HEK293T (cell line): ENCODE measurements around the gene FRA10AC1.
A peak's percentile ranks its signal among the peaks of the same experiment; 100 is the strongest.

ENCODE experiments used
- CTCF ChIA-PET: fragments of 350-600 bp; formaldehyde crosslinking; extraction: SDS; loops from one replicate; lab custom pipeline; 2021; ENCODE audit warnings: antibody characterized with exemption, inconsistent platforms; lab: Yijun Ruan, JAX
- POLR2A ChIA-PET: fragments of 350-600 bp; formaldehyde crosslinking; extraction: SDS; loops from one replicate; lab custom pipeline; 2020; ENCODE audit warnings: antibody characterized with exemption, inconsistent platforms; lab: Yijun Ruan, JAX
- DNase-seq: peaks from one replicate; pipeline ENCODE4 v3.0.0; 2012; ENCODE audit warnings: mixed read lengths; ENCODE audit errors: extremely low spot score
- ARNT ChIP-seq: fragments of 450-650 bp; IDR thresholded peaks from 2 replicates; pipeline ENCODE4 v1.6.1; 2017; ENCODE audit warnings: mild to moderate bottlenecking
- BHLHE40 ChIP-seq: fragments of 450-650 bp; IDR thresholded peaks from 2 replicates; pipeline ENCODE4 v1.6.1; 2016; ENCODE audit warnings: mild to moderate bottlenecking, moderate library complexity, borderline replicate concordance
- CTBP1 ChIP-seq: fragments of 450-650 bp; IDR thresholded peaks from 2 replicates; pipeline ENCODE4 v1.6.1; 2016; ENCODE audit warnings: borderline replicate concordance
- ELF4 ChIP-seq: fragments of 450-650 bp; IDR thresholded peaks from 2 replicates; pipeline ENCODE4 v1.6.1; 2017; ENCODE audit warnings: antibody characterized with exemption
- FOXA1 ChIP-seq: fragments of 450-650 bp; IDR thresholded peaks from 2 replicates; pipeline ENCODE4 v1.6.1; 2016; ENCODE audit warnings: mild to moderate bottlenecking
- FOXK2 ChIP-seq: fragments of 450-650 bp; IDR thresholded peaks from 2 replicates; pipeline ENCODE4 v1.6.1; 2016; ENCODE audit warnings: mild to moderate bottlenecking
- FOXM1 ChIP-seq: fragments of 450-650 bp; IDR thresholded peaks from 2 replicates; pipeline ENCODE4 v1.6.1; 2017; ENCODE audit warnings: mild to moderate bottlenecking, borderline replicate concordance
- HDGF ChIP-seq: fragments of 450-650 bp; IDR thresholded peaks from 2 replicates; pipeline ENCODE4 v1.6.1; 2017; ENCODE audit warnings: antibody characterized with exemption, borderline replicate concordance
- L3MBTL2 ChIP-seq: fragments of 450-650 bp; conservative IDR thresholded peaks from 2 replicates; pipeline ENCODE4 v1.6.1; 2016; ENCODE audit warnings: mild to moderate bottlenecking
- LEF1 ChIP-seq: fragments of 450-650 bp; IDR thresholded peaks from 2 replicates; pipeline ENCODE4 v1.6.1; 2017; ENCODE audit warnings: mild to moderate bottlenecking, borderline replicate concordance
- NFRKB ChIP-seq: fragments of 450-650 bp; IDR thresholded peaks from 2 replicates; pipeline ENCODE4 v1.6.1; 2016; ENCODE audit warnings: mild to moderate bottlenecking, moderate library complexity
- SP1 ChIP-seq: fragments of 450-650 bp; IDR thresholded peaks from 2 replicates; pipeline ENCODE4 v1.6.1; 2017
- SUZ12 ChIP-seq: fragments of 450-650 bp; IDR thresholded peaks from 2 replicates; pipeline ENCODE4 v1.6.1; 2016; ENCODE audit warnings: mild to moderate bottlenecking
- TARDBP ChIP-seq: fragments of 450-650 bp; IDR thresholded peaks from 2 replicates; pipeline ENCODE4 v1.6.1; 2016
- ZNF384 ChIP-seq: fragments of 450-650 bp; IDR thresholded peaks from 2 replicates; pipeline ENCODE4 v1.6.1; 2016
- TF ChIP-seq, protein P1 (sequence below): fragments of 450-650 bp; IDR thresholded peaks from 2 replicates; pipeline ENCODE4 v1.6.1; 2016

Gene FRA10AC1, protein sequence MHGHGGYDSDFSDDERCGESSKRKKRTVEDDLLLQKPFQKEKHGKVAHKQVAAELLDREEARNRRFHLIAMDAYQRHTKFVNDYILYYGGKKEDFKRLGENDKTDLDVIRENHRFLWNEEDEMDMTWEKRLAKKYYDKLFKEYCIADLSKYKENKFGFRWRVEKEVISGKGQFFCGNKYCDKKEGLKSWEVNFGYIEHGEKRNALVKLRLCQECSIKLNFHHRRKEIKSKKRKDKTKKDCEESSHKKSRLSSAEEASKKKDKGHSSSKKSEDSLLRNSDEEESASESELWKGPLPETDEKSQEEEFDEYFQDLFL

DNA sequence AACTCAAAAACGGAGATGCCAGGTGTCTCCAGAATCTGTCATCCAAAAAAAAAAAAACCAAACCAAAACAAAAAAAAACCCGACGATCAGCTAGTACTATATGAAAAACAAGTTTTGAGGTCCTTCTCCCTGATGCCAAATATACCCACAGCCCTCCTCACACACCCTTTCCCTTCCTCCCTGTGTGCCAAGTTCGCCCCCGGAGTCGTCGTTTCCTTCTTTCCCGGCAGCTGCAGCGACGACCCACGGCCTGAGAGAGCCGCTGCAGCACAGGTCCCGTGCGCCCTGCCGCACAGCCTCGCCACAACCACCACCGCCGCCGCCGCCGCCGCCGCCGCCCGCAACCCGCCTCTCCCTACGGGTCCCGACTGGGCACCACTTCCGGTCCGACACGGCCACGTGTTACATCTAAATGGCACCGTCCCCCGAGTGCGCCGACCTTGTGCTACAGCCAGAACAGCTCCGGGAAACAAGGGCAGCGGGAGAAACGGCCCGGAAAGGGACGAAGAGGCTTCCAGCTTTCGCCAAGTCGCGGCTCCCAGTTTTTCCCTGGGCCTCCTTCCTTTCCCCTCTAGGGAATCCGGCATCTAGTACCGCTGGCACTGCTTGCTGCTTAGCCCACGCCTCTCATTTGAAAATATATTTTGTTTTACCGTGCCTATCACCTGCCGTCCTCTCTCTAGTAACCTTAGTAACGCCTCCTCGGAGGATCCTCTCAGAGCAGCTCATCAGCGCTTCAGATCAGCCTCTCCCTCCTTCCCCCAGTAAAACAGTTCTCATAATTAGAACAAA lies at the start of gene FRA10AC1:
Gene FRA10AC1 (minus strand): TSS at position 383 of the 792 bp plus-strand sequence. CDS start 2,486 bp downstream, outside the sequence.
- CTCF ChIA-PET: interaction anchor here (0.6 to 1.5 kb wide), 6 partner anchors 9 to 148 kb away, joined by 3 to 10 read pairs (median 4); no protein-coding TSS in a partner anchor
- POLR2A ChIA-PET: interaction anchor here (0.6 to 2.1 kb wide), 28 partner anchors 10 to 218 kb away, joined by 3 to 16 read pairs (median 4); partner anchors contain the start of gene LGI1
- no peak for TF ChIP-seq ZNF384
- peak; percentile 44 for TF ChIP-seq L3MBTL2
- no peak; the same call in 1 of the 2 replicates for TF ChIP-seq FOXM1
- TF ChIP-seq LEF1: no peak
- TF ChIP-seq, protein P1, sequence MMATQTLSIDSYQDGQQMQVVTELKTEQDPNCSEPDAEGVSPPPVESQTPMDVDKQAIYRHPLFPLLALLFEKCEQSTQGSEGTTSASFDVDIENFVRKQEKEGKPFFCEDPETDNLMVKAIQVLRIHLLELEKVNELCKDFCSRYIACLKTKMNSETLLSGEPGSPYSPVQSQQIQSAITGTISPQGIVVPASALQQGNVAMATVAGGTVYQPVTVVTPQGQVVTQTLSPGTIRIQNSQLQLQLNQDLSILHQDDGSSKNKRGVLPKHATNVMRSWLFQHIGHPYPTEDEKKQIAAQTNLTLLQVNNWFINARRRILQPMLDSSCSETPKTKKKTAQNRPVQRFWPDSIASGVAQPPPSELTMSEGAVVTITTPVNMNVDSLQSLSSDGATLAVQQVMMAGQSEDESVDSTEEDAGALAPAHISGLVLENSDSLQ: peak; percentile 21; the same call in 1 of the 2 replicates
- no peak for TF ChIP-seq NFRKB
- peak; percentile 94 for TF ChIP-seq CTBP1
- TF ChIP-seq ELF4: peak; percentile 35; the same call in 1 of the 2 replicates
- TF ChIP-seq SUZ12: no peak
- peak; percentile 8; the same call in 1 of the 2 replicates for TF ChIP-seq TARDBP
- peak; percentile 56; the same call in 1 of the 2 replicates for TF ChIP-seq ARNT
- DNase-seq: peak; percentile 90

DNA sequence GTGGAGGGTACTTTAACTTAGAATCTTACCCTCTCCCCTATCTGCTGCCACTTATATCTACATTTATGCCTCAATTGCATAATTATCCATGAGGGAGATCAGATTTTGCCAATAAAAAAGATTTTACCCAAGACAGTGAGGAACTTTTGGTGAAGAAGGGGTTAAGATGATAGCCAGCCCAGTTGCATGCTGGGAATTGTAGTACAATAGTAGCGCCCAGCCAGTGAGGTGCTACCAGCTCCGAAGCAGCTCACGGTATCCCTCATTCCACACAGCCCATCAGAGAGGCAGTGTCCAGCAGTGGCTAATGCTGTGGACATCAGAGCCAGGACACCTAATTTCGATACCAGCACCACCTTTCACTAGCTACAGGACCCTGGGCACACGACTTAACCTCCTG lies 49.4 kb upstream of the FRA10AC1 start:
- peak; percentile 76 for DNase-seq
- ChIA-PET CTCF (interaction anchor here (0.9 to 1.3 kb wide), 2 partner anchors 61 to 64 kb away, joined by 3 to 4 read pairs; no protein-coding TSS in a partner anchor), POLR2A (interaction anchor here (1.3 kb wide), 1 partner anchor 50 kb away, joined by 3 read pairs; the partner anchor contains the start of gene FRA10AC1)
- TF ChIP-seq FOXK2 (no peak), L3MBTL2 (peak; percentile 15; the same call in 1 of the 2 replicates)

DNA sequence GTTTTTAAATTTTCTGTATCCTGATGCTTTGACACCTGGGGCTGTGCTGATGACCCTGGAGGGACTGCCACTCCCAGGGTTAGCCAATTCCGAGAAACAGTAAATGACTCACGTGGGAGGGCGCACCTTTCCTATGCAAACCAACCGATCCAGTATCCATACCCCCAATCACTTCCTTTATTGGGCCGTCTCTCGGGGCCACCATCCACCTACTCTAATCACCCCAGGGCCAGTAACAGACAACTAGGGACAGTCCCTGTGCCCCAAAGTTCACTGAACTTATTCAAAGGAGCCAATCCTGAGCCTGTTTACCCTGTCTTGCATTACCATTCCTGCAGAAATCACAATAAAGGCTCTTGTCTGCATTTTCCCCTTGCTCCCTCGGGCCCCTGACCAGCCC lies 48.7 kb upstream of the FRA10AC1 start:
- TF ChIP-seq ELF4 (no peak), TARDBP (no peak), FOXM1 (no peak), ARNT (no peak), LEF1 (no peak), FOXK2 (no peak)
- DNase-seq: no peak
- ChIA-PET CTCF (no interaction called here), POLR2A (no interaction called here)

DNA sequence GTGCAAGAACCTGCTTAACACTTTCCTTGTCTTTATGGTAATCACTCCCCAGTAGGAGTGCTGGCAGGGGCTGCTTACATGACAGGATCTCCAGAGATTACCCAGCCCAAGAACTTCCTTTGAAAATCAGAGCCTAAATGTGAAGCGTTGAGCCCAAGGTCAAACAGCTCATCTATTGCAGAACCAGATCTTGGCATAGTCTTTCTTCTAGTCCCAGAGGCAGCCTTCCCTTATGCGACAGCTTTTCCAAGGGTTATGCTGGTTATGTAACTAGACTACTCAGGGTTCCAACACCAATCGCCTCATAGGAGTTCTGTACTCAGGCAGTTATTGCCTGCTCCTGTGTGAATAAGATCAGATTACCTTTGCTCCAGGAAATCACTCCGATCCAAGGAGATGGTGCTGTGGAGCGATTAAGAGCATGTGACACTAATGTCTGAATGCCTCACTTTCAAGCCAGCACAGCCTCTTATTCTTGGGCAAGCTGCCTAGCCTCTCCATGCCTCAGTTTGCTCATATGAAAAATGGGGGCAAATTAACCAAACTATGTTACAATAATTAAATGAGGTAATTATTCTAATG lies 46.9 kb upstream of the FRA10AC1 start:
- no peak for TF ChIP-seq FOXA1
- no peak for TF ChIP-seq LEF1
- TF ChIP-seq ARNT: no peak
- no peak for TF ChIP-seq FOXM1
- TF ChIP-seq TARDBP: no peak
- no peak for TF ChIP-seq NFRKB
- TF ChIP-seq BHLHE40: no peak
- no peak for TF ChIP-seq L3MBTL2
- TF ChIP-seq CTBP1: no peak
- TF ChIP-seq SUZ12: no peak
- no peak for TF ChIP-seq HDGF
- TF ChIP-seq SP1: no peak
- TF ChIP-seq, protein P1: no peak
- DNase-seq: peak; percentile 47
- POLR2A ChIA-PET: interaction anchor here (0.9 to 1.5 kb wide), 2 partner anchors 8 to 46 kb away, joined by 4 to 7 read pairs; partner anchors contain the start of genes FRA10AC1 and LGI1
- CTCF ChIA-PET: no interaction called here

DNA sequence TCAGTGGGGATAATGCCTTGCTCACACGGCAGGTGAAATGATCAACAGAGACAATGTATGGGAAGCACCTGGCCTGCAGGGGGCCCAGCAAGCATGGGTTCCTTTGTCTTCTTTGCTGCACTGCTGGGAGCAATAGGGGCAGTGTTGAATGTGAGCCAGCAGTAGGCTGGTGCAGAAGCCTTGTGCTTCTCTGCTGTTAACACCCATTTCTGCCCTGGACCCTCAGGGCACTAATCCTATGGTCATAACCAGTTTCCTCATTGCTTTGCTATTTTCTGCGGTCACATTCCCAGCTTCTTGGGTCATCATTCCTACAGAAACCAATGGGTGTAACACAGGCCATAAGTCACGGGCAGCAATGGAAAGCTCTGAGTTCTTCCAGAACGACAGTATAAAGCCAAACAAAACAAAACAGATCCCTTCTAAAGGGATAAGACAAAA lies 44.5 kb upstream of the FRA10AC1 start:
- no peak for TF ChIP-seq ARNT
- TF ChIP-seq LEF1: no peak
- no peak for TF ChIP-seq SUZ12
- TF ChIP-seq CTBP1: no peak
- no peak for TF ChIP-seq FOXA1
- TF ChIP-seq L3MBTL2: no peak
- TF ChIP-seq NFRKB: no peak
- TF ChIP-seq FOXK2: no peak
- TF ChIP-seq ELF4: no peak
- TF ChIP-seq TARDBP: no peak
- TF ChIP-seq FOXM1: no peak
- no peak for TF ChIP-seq BHLHE40
- ChIA-PET CTCF (interaction anchor here (0.5 to 3.6 kb wide), 5 partner anchors 11 to 570 kb away, joined by 3 to 97 read pairs (median 9); partner anchors contain the start of gene LGI1), POLR2A (interaction anchor here (1.2 kb wide), 1 partner anchor 44 kb away, joined by 3 read pairs; the partner anchor contains the start of gene FRA10AC1)
- DNase-seq: peak; percentile 42
